ENCODE results near the gene TPST1.
"Not testable (repeated sequence)": the region's sequence is repeated elsewhere in the genome, so short reads cannot be mapped to it uniquely, and the experiment has no call there.

Gene TPST1

GRCh38 chr7:66319407-66319979 is 114.4 kb downstream of the TPST1 start:
- DNase-seq (ENCODE audit: low spot score): no peak
- TF ChIP-seq, protein P1, sequence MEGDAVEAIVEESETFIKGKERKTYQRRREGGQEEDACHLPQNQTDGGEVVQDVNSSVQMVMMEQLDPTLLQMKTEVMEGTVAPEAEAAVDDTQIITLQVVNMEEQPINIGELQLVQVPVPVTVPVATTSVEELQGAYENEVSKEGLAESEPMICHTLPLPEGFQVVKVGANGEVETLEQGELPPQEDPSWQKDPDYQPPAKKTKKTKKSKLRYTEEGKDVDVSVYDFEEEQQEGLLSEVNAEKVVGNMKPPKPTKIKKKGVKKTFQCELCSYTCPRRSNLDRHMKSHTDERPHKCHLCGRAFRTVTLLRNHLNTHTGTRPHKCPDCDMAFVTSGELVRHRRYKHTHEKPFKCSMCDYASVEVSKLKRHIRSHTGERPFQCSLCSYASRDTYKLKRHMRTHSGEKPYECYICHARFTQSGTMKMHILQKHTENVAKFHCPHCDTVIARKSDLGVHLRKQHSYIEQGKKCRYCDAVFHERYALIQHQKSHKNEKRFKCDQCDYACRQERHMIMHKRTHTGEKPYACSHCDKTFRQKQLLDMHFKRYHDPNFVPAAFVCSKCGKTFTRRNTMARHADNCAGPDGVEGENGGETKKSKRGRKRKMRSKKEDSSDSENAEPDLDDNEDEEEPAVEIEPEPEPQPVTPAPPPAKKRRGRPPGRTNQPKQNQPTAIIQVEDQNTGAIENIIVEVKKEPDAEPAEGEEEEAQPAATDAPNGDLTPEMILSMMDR (IDR thresholded peaks at IDR 0.05; ENCODE audit: extremely low read depth, insufficient read depth, missing control alignments): no peak
- in situ Hi-C loops (cut with MboI; ENCODE audit: low pct_unique_long_range_greater_than_20kb, low sequenced_read_pairs, unreplicated experiment): no loop called here

GRCh38 chr7:66321283-66321682 is 116.1 kb downstream of the TPST1 start:
- in situ Hi-C loops (cut with MboI; ENCODE audit: low pct_unique_long_range_greater_than_20kb, low sequenced_read_pairs, unreplicated experiment): no loop called here
- TF ChIP-seq, protein P1 (IDR thresholded peaks at IDR 0.05; ENCODE audit: extremely low read depth, insufficient read depth, missing control alignments): no peak
- no peak for DNase-seq (ENCODE audit: low spot score)

DNA sequence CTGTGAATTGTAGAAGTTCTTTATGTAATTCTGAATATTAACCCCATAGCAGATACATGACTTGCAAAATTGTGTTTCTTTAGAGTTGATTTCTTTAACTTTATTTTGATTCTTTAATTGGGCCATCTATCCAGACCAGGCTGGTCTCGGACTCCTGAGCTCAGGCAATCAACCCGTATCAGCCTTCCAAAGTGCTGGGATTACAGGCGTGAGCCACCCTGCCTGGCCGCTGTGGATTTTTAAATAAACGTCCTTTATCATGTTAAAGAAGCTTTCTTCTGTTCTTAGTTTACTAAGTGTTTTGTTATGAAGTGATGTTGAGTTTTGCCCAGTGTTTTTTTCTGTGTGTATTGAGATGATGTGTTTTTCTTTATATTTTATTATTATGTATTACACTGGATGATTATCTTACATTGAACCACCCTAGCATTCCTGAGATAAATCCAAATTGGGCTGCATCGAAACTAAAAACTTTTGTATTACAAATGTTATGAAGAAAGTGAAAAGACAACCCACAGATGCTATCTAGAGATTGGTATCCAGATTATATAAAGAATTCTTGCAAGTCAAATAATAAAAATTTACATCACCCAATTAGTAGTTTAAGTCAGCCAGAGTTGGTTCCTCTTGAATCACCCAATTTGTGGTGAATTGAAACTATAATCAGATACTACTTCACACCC is 118.1 kb downstream of the TPST1 start:
- TF ChIP-seq, protein P1 (IDR thresholded peaks at IDR 0.05; ENCODE audit: extremely low read depth, insufficient read depth, missing control alignments): no peak
- in situ Hi-C loops (cut with MboI; ENCODE audit: low pct_unique_long_range_greater_than_20kb, low sequenced_read_pairs, unreplicated experiment): no loop called here

DNA sequence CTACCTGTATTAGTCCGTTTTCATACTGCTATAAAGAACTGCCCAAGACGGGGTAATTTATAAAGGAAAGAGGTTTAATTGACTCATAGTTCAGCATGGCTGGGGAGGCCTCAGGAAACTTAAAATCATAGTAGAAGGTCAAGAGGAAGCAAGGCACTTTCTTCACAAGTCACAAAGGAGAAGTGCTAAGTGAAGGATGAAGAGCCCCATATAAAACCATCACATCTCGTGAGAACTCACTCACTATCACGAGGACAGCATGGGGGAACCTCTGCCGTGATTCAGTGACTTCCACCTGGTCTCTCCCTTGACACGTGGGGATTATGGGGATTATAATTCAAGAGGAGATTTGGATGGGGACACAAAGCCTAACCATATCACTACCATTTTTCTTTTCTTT is 119.9 kb downstream of the TPST1 start:
- DNase-seq (ENCODE audit: low spot score); in situ Hi-C loops (cut with MboI; ENCODE audit: low pct_unique_long_range_greater_than_20kb, low sequenced_read_pairs, unreplicated experiment): not testable (repeated sequence)

More for the DNA sequence above, 118.1 kb downstream of the TPST1 start:
- no peak for DNase-seq (ENCODE audit: low spot score)

DNA sequence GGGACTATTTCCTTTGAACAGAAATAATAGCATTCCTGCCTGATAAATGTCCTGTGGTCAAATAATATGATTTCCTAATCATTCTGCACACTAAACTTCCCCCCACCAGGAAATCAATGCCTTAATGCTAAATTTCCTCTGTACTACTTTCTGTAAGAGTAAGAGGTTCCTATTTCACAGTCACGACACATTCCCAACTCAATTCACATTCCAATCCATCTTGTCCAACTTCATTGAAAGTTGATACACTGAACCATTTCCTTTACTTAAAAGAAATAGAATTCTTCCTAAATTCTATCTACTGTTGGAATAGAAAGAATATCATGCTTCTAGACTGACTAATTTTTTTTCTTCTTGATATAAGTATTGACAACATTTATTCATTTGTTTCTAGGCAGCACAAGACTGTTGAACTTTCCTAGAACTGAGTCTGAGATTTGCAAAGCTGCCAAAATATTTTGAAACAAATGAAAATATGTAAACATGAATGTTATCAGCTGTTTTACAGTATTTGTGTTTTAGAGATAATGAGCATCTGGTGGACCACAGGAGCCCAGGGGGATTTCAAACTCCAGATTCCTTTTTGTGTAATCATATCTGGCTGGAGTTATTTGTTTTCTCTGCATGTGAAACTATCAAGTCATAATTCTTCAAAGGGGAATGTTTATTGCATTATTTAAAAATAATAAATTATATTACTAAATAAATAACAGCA is 121.5 kb downstream of the TPST1 start:
- in situ Hi-C loops (cut with MboI; ENCODE audit: low pct_unique_long_range_greater_than_20kb, low sequenced_read_pairs, unreplicated experiment): no loop called here
- TF ChIP-seq, protein P1 (IDR thresholded peaks at IDR 0.05; ENCODE audit: extremely low read depth, insufficient read depth, missing control alignments): no peak
- DNase-seq (ENCODE audit: low spot score): no peak

DNA sequence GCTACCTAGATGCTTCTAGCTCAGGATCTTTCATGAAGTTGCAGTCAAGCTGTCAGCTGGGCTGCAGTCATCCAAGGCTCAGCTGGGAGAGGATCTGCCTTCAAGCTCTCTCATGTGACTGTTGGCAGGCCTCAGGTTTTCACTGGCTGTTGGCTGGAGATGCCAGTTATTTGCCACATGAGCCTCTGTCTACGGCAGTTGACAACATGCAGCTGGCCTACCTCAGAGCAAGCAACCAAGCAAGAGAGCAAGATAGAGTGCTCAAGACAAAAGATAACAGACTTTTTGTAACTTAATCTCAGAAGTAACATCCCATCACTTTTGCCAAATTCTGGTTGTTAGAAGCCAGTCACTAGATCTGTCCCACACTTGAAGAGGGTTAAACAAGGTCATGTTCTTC is 125.8 kb downstream of the TPST1 start:
- in situ Hi-C loops (cut with MboI; ENCODE audit: low pct_unique_long_range_greater_than_20kb, low sequenced_read_pairs, unreplicated experiment): no loop called here
- no peak for DNase-seq (ENCODE audit: low spot score)
- TF ChIP-seq, protein P1 (IDR thresholded peaks at IDR 0.05; ENCODE audit: extremely low read depth, insufficient read depth, missing control alignments): no peak

GRCh38 chr7:66331883-66332282 is 126.7 kb downstream of the TPST1 start:
- TF ChIP-seq, protein P1 (IDR thresholded peaks at IDR 0.05; ENCODE audit: extremely low read depth, insufficient read depth, missing control alignments): no peak
- DNase-seq (ENCODE audit: low spot score): no peak
- in situ Hi-C loops (cut with MboI; ENCODE audit: low pct_unique_long_range_greater_than_20kb, low sequenced_read_pairs, unreplicated experiment): no loop called here

Data from GM13977 (cell line).